Testis (tissue), 3 donors: ENCODE results near the gene ODC1. TPM values are rescaled to one million over a fixed set of nuclear protein-coding genes. Genes with fewer than 3 reads are reported as not detected.

Experiments used
- DNase-seq: peaks from one replicate; pipeline ENCODE4 v3.0.0-alpha.2; 2019
- H3K27ac ChIP-seq, 2 donors: fragments of 200-600 bp; sonication (generic); one replicate each; pipeline ENCODE4 v1.5.1; 2019
- H3K27me3 ChIP-seq: fragments of 200-600 bp; sonication (generic); one replicate; pipeline ENCODE4 v1.5.1; 2019
- H3K36me3 ChIP-seq: fragments of 200-600 bp; sonication (generic); one replicate; pipeline ENCODE4 v1.5.1; 2017; ENCODE audit warnings: low read depth; ENCODE audit errors: missing control alignments
- H3K4me1 ChIP-seq: fragments of 200-600 bp; sonication (generic); one replicate; pipeline ENCODE4 v1.5.1; 2019
- H3K4me3 ChIP-seq, 2 donors: fragments of 200-600 bp; sonication (generic); one replicate each; pipeline ENCODE4 v1.5.1; 2017 to 2019
- H3K9me3 ChIP-seq: fragments of 200-600 bp; sonication (generic); one replicate; pipeline ENCODE4 v1.5.1; 2017
- POLR2A ChIP-seq: fragments of 450-650 bp; IDR thresholded peaks from one replicate; pipeline ENCODE4 v1.6.1; 2017; ENCODE audit warnings: antibody characterized with exemption, mild to moderate bottlenecking, moderate library complexity
- WGBS, 2 donors: methylation state at CpG; one replicate each; pipeline ENCODE4 v1.1.5; 2018; 5-methylcytosine and 5-hydroxymethylcytosine counted together
- intact Hi-C: fragments of 100-400 bp; cut with DNase I; formaldehyde crosslinking; loops from one replicate; pipeline ENCODE4 v1.15.1; 2023; ENCODE audit warnings: low total_unique reads
- polyA plus RNA-seq: library from polyadenylated mRNA; stranded (reverse); fragments of 350-450 nt; fragmentation: Illumina TruSeq; extraction: RNeasy Lipid Tissue Mini Kit (QIAGEN cat#74804); gene quantifications from one replicate; pipeline ENCODE4 v1.2.3, GENCODE V29; 2014; ENCODE audit warnings: low read depth, low replicate concordance; ENCODE audit not compliant: insufficient read depth
- total RNA-seq, 2 donors: library from RNA; depleted of rRNA; stranded (reverse); fragments of >200 nt; gene quantifications; one replicate each; pipeline ENCODE4 v1.2.3, GENCODE V29; 2016
- TF ChIP-seq, protein P1 (sequence below), 3 experiments: fragments of 450-650 bp in 2 of 3; fragments of 200-600 bp in 1 of 3; sonication (generic) in 1 of 3; IDR thresholded peaks; one replicate each; pipeline ENCODE4 v1.5.1; 2016 to 2019; ENCODE audit warnings: antibody characterized with exemption in 3 of 3, mild to moderate bottlenecking in 2 of 3, moderate library complexity in 1 of 3

Gene ODC1
- total and polyA plus RNA-seq, 3 donors from 2014 or later: 208 to 321 (median 309) TPM

GRCh38 chr2:10441948-10442347 lies 6.2 kb downstream of the ODC1 start:
- TF ChIP-seq, protein P1, sequence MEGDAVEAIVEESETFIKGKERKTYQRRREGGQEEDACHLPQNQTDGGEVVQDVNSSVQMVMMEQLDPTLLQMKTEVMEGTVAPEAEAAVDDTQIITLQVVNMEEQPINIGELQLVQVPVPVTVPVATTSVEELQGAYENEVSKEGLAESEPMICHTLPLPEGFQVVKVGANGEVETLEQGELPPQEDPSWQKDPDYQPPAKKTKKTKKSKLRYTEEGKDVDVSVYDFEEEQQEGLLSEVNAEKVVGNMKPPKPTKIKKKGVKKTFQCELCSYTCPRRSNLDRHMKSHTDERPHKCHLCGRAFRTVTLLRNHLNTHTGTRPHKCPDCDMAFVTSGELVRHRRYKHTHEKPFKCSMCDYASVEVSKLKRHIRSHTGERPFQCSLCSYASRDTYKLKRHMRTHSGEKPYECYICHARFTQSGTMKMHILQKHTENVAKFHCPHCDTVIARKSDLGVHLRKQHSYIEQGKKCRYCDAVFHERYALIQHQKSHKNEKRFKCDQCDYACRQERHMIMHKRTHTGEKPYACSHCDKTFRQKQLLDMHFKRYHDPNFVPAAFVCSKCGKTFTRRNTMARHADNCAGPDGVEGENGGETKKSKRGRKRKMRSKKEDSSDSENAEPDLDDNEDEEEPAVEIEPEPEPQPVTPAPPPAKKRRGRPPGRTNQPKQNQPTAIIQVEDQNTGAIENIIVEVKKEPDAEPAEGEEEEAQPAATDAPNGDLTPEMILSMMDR (IDR thresholded peaks at IDR 0.05): no peak
- TF ChIP-seq POLR2A: no peak
- no peaks in the 10 kb centered on the region for H3K9me3 ChIP-seq
- H3K36me3 ChIP-seq: no peaks in the 10 kb centered on the region
- peaks cover 7% of the 10 kb centered on the region for H3K4me1 ChIP-seq
- no peak overlapping the region for H3K4me3 ChIP-seq
- WGBS, 2 donors: 70 to 78% methylated on average over 8 of the region's 8 CpGs
- peak overlapping the region; percentile 16 to 63 for H3K27ac ChIP-seq
- H3K27me3 ChIP-seq: no peaks in the 10 kb centered on the region
- peak; percentile 81 for DNase-seq
- intact Hi-C loops: no loop called here

DNA sequence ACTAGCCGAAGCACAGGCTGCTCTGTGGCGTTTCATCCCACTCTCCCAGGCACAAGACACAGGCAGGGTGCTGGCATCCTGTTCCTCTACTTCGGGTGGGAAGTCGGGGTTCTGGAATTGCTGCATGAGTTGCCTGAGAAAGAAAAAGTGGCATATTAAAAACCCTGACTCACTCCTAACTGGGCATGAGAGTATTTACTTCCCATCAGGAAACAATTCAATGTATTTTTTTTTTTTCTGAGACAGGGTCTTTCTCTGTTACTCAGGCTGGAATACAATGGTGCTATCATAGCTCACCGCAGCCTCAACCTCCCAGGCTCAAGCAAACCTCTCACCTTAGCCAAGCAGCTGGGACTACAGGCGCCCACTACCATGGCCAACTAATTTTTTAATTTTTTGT lies 7.4 kb downstream of the ODC1 start:
- TF ChIP-seq, protein P1 (IDR thresholded peaks at IDR 0.05): no peak
- TF ChIP-seq POLR2A: no peak
- H3K27me3 ChIP-seq: no peaks in the 10 kb centered on the region
- WGBS, 2 donors: 88 to 93% methylated on average over 6 of the region's 6 CpGs
- intact Hi-C loops: no loop called here
- H3K4me1 ChIP-seq: peaks cover 7% of the 10 kb centered on the region
- no peaks in the 10 kb centered on the region for H3K9me3 ChIP-seq
- H3K4me3 ChIP-seq: no peak overlapping the region
- H3K36me3 ChIP-seq: no peaks in the 10 kb centered on the region
- H3K27ac ChIP-seq: no peak overlapping the region
- DNase-seq: no peak

- WGBS, 2 donors: 87 to 94% methylated on average over 8 of the region's 8 CpGs
- no peak overlapping the region for H3K27ac ChIP-seq
These were observed 8.2 kb downstream of the ODC1 start for GRCh38 chr2:10439971-10440370.

GRCh38 chr2:10439185-10439879 lies 8.8 kb downstream of the ODC1 start:
- no peak overlapping the region for H3K4me3 ChIP-seq
- DNase-seq: no peak
- H3K27ac ChIP-seq: no peak overlapping the region
- TF ChIP-seq, protein P1 (IDR thresholded peaks at IDR 0.05): no peak
- no peak for TF ChIP-seq POLR2A
- H3K27me3 ChIP-seq: no peaks in the 10 kb centered on the region
- intact Hi-C loops: loop anchor here (5.0 kb wide), 1 partner anchor 317 kb away; the partner anchor contains the start of gene RRM2
- 82 to 86% methylated on average over 7 to 11 of the region's 11 CpGs for WGBS, 2 donors
- H3K9me3 ChIP-seq: no peaks in the 10 kb centered on the region
- no peaks in the 10 kb centered on the region for H3K36me3 ChIP-seq
- no peaks in the 10 kb centered on the region for H3K4me1 ChIP-seq

More at GRCh38 chr2:10439971-10440370, 8.2 kb downstream of the ODC1 start:
- intact Hi-C loops: loop anchor here (5.0 kb wide), 1 partner anchor 318 kb away; the partner anchor contains the start of gene RRM2
- DNase-seq: no peak
- no peaks in the 10 kb centered on the region for H3K36me3 ChIP-seq
- H3K9me3 ChIP-seq: no peaks in the 10 kb centered on the region
- H3K27me3 ChIP-seq: no peaks in the 10 kb centered on the region
- H3K4me3 ChIP-seq: no peak overlapping the region
- no peak for TF ChIP-seq POLR2A
- TF ChIP-seq, protein P1 (IDR thresholded peaks at IDR 0.05): no peak
- no peaks in the 10 kb centered on the region for H3K4me1 ChIP-seq

- Histone ChIP-seq H3K9me3 (no peaks in the 10 kb centered on the region), H3K4me1 (no peaks in the 10 kb centered on the region), H3K27me3 (no peaks in the 10 kb centered on the region), H3K36me3 (no peaks in the 10 kb centered on the region), H3K4me3 (no peak overlapping the region), H3K27ac (no peak overlapping the region)
- 90 to 93% methylated on average over 14 of the region's 14 CpGs for WGBS, 2 donors
- no peak for DNase-seq
- TF ChIP-seq, protein P1 (IDR thresholded peaks at IDR 0.05): no peak
- TF ChIP-seq POLR2A: no peak
- intact Hi-C loops: loop anchor here (5.0 kb wide), 1 partner anchor 316 kb away; the partner anchor contains the start of gene RRM2
These were observed 9.4 kb downstream of the ODC1 start for GRCh38 chr2:10438688-10439087.
